Measurements from ENCODE around the gene CYTH4.

DNA sequence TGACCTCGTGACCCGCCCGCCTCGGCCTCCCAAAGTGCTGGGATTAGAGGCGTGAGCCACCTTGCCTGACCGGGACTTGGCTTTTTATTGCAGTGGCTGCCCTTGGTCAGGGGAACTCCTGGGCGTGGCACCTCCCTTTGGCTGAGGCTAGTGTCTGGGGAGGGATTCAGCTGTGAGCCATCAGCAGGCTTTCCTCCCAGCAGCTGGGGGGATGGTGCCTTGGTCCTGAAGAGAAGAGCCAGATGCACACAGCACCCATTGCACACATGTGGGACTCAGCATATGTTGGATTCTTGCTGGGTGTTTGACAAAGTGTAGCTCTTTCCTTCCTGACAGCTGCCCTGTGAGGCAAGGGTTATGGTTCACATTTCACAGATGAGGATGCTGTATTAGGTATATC is 8.4 kb downstream of the CYTH4 start:
- TF ChIP-seq, protein P1, sequence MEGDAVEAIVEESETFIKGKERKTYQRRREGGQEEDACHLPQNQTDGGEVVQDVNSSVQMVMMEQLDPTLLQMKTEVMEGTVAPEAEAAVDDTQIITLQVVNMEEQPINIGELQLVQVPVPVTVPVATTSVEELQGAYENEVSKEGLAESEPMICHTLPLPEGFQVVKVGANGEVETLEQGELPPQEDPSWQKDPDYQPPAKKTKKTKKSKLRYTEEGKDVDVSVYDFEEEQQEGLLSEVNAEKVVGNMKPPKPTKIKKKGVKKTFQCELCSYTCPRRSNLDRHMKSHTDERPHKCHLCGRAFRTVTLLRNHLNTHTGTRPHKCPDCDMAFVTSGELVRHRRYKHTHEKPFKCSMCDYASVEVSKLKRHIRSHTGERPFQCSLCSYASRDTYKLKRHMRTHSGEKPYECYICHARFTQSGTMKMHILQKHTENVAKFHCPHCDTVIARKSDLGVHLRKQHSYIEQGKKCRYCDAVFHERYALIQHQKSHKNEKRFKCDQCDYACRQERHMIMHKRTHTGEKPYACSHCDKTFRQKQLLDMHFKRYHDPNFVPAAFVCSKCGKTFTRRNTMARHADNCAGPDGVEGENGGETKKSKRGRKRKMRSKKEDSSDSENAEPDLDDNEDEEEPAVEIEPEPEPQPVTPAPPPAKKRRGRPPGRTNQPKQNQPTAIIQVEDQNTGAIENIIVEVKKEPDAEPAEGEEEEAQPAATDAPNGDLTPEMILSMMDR (IDR thresholded peaks at IDR 0.05), result no peak
- TF ChIP-seq POLR2A (IDR thresholded peaks at IDR 0.05), result no peak
